Karpas-422 (cell line): ENCODE measurements around the gene WNT10A. TPM values are rescaled to one million over a fixed set of nuclear protein-coding genes. Genes with fewer than 3 reads are reported as not detected.

Experiments
- small RNA-seq: library from RNA; depleted of rRNA; stranded (forward); fragments of <200 nt; gene quantifications from one replicate; pipeline ENCODE3, GENCODE V24; 2014
- total RNA-seq: library from RNA; depleted of rRNA; stranded (reverse); fragments of >200 nt; shearing (Covaris generic); gene quantifications from 2 replicates; pipeline ENCODE4 v1.2.3, GENCODE V29; 2014; ENCODE audit warnings: low replicate concordance; rRNA removed

Gene WNT10A
- total RNA-seq, 1 experiment from 2014 or later: 2.9 TPM

Small RNA genes lying within 50 kb of the gene (small RNA-seq; reads per million reads assigned to genes)
- gene RNU6-642P: not detected

Other genes starting within 250 kb of the WNT10A start
- gene ZNF142, start 221.2 kb upstream of the WNT10A start, total RNA-seq: 21.2 and 21.3 TPM in 2 replicates
- 23.5 and 26.2 TPM in 2 replicates for gene BCS1L, start 221.2 kb upstream of the WNT10A start, total RNA-seq
- 17.5 and 27.3 TPM in 2 replicates for gene RNF25, start 208.8 kb upstream of the WNT10A start, total RNA-seq
- gene STK36, start 208.8 kb upstream of the WNT10A start, total RNA-seq: 31.0 and 33.5 TPM in 2 replicates
- 37.2 and 52.1 TPM in 2 replicates for gene TTLL4, start 170.0 kb upstream of the WNT10A start, total RNA-seq
- 0.29 TPM in 1 of 2 replicates, not detected in the other for gene CYP27A1, start 98.7 kb upstream of the WNT10A start, total RNA-seq
- not detected in 2 replicates for gene PRKAG3, start 49.0 kb upstream of the WNT10A start, total RNA-seq
- 7.8 and 7.9 TPM in 2 replicates for gene WNT6, start 21.0 kb upstream of the WNT10A start, total RNA-seq
- 0.61 TPM in 1 of 2 replicates, not detected in the other for gene CDK5R2, start 78.8 kb downstream of the WNT10A start, total RNA-seq
- not detected in 2 replicates for gene FEV, start 104.3 kb downstream of the WNT10A start, total RNA-seq
- gene CRYBA2, start 112.6 kb downstream of the WNT10A start, total RNA-seq: not detected in 2 replicates
- 0.11 TPM in 1 of 2 replicates, not detected in the other for gene CFAP65, start 160.7 kb downstream of the WNT10A start, total RNA-seq
- gene IHH, start 180.1 kb downstream of the WNT10A start, total RNA-seq: not detected in 2 replicates